TTC549 (cell line): Measurements from ENCODE around the gene SETD5.
A peak's percentile ranks its signal among the peaks of the same experiment; 100 is the strongest.

Source experiments
- FAIRE-seq: peaks from 2 replicates; lab custom pipeline; 2012; peaks lifted over from hg19 to GRCh38; lab: Jason Lieb, UNC

The SETD5 gene

GRCh38 chr3:9388142-9388541 is 9.3 kb upstream of the SETD5 start:
- no peak for FAIRE-seq

GRCh38 chr3:9388562-9389272 is 8.7 kb upstream of the SETD5 start:
- FAIRE-seq: no peak

- no peak for FAIRE-seq
These were observed 7.0 kb upstream of the SETD5 start for GRCh38 chr3:9390265-9390888.

GRCh38 chr3:9392041-9392440 is 5.4 kb upstream of the SETD5 start:
- FAIRE-seq: no peak

- FAIRE-seq: no peak
These were observed 1.7 kb upstream of the SETD5 start for GRCh38 chr3:9395570-9396300.

- FAIRE-seq: no peak
These were observed 1.1 kb upstream of the SETD5 start for GRCh38 chr3:9396301-9396631.

- peak; percentile 78 for FAIRE-seq
These were observed 633 bp upstream of the SETD5 start for GRCh38 chr3:9396632-9397331.

- FAIRE-seq: no peak
These were observed 688 bp downstream of the SETD5 start for GRCh38 chr3:9397906-9398699.

GRCh38 chr3:9398700-9399336 is 1.4 kb downstream of the SETD5 start:
- FAIRE-seq: no peak

- no peak for FAIRE-seq
These were observed 1.9 kb downstream of the SETD5 start for GRCh38 chr3:9399337-9399703.

GRCh38 chr3:9399746-9400145 is 2.3 kb downstream of the SETD5 start:
- FAIRE-seq: peak; percentile 23

- FAIRE-seq: no peak
These were observed 3.2 kb downstream of the SETD5 start for GRCh38 chr3:9400616-9401015.

- FAIRE-seq: no peak
These were observed 4.6 kb downstream of the SETD5 start for GRCh38 chr3:9401986-9402385.

GRCh38 chr3:9402410-9403228 is 5.2 kb downstream of the SETD5 start:
- no peak for FAIRE-seq

- no peak for FAIRE-seq
These were observed 6.0 kb downstream of the SETD5 start for GRCh38 chr3:9403463-9403862.

- FAIRE-seq: no peak
These were observed 7.3 kb downstream of the SETD5 start for GRCh38 chr3:9404680-9405079.

- no peak for FAIRE-seq
These were observed 8.3 kb downstream of the SETD5 start for GRCh38 chr3:9405756-9406155.

GRCh38 chr3:9406856-9407626 is 9.6 kb downstream of the SETD5 start:
- no peak for FAIRE-seq

- no peak for FAIRE-seq
These were observed 10.6 kb downstream of the SETD5 start for GRCh38 chr3:9408061-9408460.

- FAIRE-seq: peak; percentile 38
These were observed 11.1 kb downstream of the SETD5 start for GRCh38 chr3:9408546-9408945.
